Activated T-cell treated with anti-CD3 and anti-CD28 coated beads for 24 hours (primary cell): ENCODE measurements around the gene ACSM5.
"Not testable (repeated sequence)": the region's sequence is repeated elsewhere in the genome, so short reads cannot be mapped to it uniquely, and the experiment has no call there.

Experiments
- DNase-seq: peaks from one replicate; pipeline ENCODE4 v3.0.0-alpha.2; 2020; ENCODE audit warnings: low read depth

The ACSM5 gene

DNA sequence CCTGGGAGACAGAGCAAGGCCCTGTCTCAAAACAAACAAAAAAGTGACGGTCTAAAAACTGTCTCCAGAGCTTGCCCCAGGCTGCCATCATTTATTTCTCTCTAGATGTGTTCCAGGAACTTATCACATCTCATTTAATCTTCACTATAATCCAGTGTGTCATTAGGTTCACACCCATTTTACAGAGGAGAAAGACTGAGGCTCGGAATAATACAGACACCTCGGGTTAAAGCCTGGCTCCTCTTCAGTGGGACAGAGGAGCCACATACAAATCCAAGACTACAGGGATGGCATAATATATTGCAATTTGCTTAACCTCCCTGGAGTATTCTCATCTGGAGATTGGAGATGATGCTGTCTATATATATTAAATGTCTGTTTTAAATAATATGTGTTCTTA is 10.7 kb upstream of the ACSM5 start:
- DNase-seq, result no peak

DNA sequence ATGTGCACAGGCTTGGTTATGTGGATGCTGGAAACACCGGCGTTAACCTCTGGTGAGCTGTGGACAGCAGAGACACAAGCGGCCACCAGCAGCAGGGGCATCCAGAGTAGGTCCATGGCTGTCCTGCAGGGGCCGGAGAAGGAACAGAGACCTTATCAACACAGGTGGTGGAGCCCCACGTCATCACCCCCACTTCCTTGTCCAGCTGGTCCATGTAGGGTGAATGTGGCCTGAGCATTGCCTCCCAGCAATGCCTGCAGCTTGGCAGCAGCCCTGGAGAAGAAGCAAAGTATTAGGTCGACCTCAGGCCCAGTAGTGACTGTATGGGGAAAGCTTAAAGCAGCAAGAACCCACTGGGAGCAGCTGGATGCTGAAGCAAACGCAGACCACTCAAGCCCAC is 10.1 kb upstream of the ACSM5 start:
- no peak for DNase-seq

DNA sequence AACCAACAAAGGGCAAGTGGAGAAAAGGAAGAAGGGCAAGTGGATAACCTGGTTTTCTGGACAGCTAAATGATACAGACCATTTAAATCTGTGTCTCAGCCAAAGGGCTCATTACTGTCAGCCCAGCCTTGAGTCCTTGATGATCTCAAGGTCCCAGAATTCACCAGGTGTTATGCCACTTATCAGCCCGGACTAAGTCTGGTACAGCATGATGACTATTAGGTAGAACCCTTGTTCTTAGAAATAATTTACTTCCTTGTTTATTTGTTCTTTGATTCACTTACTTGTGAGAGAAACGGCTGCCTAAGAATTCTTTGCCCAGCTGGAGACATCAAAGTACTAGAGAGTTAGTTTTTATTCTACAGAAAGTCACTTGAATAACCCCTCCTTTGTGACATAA is 8.3 kb upstream of the ACSM5 start:
- no peak for DNase-seq

DNA sequence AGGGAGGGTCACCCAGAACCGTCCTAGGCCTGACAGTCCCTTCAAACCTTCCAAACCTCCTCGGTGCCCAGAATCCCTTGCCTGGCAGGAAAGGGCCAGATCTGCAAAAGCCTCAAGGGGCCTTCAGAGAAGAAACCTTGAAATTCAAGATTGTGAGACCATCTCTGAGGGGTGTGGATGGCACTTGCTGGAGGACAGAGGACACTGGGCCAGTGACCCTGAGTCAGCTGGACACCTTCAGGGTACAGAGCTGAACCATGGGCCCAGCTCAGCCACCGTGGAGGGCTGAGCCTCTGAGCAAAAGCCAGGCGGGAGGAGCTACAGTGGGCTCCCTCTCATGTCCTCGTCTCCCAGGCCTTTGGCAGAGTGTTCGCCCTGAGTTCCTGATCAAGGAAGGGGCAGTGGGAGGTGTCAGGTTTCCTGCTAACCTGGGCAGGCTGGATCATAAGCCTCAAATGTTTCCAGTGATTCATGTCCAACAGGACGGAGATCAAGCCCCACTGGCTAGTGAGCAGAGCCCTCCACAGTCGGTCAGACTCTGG is 7.8 kb upstream of the ACSM5 start:
- no peak for DNase-seq

DNA sequence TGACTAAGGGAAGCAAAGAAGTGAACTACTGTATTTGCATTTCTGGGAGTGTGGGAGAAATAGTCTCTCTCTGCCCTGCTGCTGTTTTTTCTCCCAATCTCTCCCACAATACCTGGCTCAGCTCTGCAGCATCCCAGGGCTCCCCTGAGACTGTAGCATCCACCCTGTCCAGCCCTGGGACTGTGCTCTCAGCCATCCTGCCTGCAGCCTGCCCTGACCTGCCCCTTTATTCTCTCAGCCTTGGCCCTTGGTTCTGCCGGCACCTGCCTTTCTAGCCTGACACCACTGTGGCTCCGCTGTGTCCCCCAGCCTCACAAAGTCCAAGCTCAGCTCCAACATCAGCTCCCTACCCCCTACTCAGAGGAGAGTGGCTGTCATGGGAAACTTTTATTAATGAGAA is 6.7 kb upstream of the ACSM5 start:
- DNase-seq, result no peak

DNA sequence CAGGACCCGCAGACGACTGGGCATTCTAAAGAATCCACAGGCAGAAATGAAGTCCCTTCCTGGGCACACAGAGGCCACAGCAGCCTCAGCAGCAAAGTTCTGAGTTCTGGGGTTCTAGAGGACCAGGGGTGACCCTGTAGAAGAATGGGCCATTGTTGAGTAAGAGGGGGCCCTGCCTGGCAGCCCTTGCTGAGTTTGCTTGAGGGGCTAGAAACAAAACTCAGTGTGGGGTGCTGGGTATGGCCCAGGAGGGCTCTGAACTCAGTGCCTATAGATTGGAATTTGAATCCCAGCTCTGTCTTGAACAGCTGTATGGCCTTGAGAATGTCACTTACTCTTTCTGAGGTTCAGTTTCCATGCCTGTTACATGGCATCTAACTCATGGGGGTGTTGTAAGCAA is 4.7 kb upstream of the ACSM5 start, which contains the start of gene PDILT:
PDILT (minus strand) TSS at position 101 of the 400 bp plus-strand sequence. CDS start 5,437 bp downstream, outside the sequence.
- DNase-seq, result no peak

DNA sequence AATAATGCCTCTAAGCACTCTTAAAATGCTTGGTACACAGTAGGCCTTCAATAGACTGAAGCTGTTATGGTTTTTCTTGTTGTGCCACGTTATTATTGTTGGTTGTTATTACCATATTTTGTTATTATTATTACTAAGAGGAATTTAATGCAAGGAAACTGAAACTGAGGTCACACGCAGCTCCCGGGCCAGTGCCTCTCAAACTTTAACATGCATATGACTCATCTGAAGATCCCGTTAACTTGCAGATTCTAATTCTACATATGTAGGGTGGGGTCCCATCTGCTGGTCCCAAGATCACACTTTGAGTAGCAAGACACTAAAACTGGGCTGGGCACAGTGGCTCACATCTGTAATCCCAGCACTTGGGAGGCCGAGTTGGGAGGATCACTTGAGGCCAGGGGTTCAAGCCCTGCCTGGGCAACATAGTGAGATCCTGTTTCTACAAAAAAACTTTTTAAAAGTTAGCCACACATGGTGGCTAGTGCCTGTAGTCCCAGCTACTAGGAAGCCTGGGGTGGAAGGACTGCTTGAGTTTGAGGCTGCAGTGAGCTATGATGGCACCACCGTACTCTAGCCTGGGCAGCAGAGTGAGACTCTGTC is 888 bp downstream of the ACSM5 start:
- no peak for DNase-seq

DNA sequence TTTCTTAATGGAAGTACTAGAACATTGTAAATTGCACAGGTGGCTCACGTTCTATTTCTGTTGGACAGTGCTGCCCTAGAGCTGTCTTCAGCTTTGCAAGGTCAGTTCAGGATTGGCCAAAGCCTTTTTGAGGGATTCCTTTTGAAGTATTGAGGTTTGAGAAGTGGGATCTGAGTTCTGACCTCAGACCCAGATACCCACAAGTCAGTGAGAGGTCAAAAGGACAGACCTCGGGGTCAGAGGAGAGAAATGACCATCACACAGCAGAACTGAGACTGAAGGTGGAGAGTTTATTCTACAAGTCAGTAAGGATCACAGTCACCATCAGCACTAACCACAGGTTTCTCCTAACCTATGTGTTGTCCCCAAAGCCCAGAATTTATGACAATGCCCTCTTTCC is 1.7 kb downstream of the ACSM5 start:
- no peak for DNase-seq

DNA sequence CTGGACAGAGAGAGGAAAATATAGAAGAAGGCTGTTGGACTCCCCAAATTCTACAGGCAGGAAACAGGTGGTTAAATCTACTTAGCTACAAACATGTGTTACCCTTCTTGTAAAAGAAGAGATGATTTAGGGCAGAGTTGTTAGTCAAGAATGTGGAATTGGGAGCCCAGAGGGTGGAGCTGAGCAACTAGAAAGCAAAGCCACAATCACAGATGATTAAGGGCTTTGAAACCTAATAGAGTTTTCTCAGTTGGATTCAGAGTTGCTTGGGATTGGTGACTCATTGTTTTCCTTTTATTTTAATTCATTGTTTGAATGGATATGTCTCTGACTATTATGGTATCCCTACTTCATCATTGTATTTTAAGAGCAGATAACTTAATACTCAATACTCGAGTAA is 6.2 kb downstream of the ACSM5 start:
- no peak for DNase-seq

DNA sequence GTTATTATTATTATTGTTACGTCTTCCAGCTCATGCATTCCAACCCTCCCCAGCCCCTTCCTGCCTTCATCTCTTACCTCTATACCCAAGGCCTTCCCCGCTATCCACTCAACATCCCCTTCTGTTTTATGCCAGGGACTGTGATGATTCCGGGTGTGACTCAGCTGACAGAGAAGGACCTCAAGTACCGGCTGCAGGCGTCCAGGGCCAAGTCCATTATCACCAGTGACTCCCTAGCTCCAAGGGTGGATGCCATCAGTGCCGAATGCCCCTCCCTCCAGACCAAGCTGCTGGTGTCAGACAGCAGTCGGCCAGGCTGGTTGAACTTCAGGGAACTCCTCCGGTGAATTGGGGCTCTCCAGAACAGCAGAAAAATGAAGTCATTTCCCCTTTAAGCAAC is 9.8 kb downstream of the ACSM5 start:
- DNase-seq, result not testable (repeated sequence)

DNA sequence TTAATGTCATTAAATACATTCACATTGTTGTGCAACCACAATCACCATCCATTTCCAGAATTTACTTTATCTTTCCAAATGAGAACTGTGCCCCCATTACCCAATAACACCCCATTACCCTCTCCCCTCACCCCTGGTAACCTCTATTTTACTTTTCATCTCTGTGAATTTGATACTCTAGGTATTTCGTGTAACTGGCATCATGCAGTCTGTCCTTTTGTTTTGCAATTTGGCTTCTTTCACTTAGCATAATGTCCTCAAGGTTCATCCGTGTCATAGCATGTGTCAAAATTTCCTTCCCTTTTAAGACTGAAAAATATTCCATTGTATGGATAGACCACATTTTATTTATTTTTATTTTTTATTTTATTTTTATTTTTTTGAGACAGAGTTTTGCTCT is 12.4 kb downstream of the ACSM5 start:
- DNase-seq, result not testable (repeated sequence)

DNA sequence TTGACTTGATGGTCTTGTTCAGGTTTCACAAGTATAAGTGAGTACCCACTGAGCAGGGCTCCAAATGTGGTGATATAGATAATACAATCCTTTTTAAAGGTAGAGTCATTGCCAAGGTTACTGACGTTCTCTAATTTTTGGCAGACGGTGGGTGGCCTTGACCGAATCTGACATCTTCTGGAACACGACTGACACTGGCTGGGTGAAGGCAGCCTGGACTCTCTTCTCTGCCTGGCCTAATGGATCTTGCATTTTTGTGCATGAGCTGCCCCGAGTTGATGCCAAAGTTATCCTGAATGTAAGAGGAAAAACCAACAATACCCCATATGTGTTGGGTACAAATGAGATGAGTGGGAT is 14.4 kb downstream of the ACSM5 start:
- DNase-seq, result not testable (repeated sequence)

DNA sequence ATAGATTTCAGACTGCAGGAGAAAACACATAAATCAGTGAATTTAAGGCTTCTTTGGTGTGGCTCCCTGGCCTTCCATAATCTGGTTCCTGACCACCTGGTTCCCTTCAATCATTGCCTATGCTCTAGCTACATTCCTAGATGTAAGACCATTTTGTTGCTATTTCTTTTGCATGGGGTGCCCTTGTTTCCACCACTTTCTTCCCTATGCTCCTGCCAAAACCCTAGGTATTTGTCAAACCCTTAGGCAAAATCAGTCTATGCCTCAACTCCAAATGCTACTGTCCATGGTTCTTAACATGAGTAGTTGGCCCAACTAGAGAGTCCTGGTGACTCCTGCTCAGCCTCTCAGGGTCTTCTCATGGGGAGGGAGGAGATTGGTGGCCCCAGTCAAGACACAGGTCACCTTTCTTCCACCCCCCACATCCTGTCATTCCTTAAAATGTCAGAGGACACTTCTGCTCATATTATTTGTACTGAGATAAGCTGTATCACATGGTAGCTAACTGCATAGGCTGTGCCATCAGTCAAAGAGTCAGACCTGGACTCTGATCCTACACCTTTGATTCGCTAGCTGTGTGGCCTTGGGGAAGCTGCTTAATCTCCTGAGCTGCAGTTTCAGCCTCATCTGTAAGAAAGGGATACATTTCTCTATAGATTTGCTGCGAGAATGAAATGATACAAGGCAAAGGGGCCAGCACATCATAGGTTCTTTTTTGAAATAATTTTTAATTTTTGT is 15.0 kb downstream of the ACSM5 start:
- DNase-seq, result no peak

DNA sequence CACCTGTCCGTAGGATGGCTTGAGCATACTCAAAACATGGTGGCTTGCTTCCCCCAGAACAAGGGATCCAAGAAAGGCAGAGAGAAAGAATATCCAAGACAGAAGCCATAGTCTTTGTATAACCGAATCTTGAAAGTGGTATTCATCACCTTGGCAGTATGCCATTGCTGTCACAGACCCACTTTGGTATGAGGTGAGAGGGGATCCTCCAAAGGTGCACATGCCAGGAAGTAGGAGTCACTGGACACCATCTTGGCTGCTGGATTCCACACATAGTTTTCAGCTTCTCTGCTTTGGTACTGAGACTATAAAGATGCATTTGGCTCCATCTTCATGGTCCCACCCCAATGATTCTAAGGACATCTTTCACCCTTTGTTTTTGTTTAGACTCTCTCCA is 18.1 kb downstream of the ACSM5 start:
- DNase-seq, result not testable (repeated sequence)

DNA sequence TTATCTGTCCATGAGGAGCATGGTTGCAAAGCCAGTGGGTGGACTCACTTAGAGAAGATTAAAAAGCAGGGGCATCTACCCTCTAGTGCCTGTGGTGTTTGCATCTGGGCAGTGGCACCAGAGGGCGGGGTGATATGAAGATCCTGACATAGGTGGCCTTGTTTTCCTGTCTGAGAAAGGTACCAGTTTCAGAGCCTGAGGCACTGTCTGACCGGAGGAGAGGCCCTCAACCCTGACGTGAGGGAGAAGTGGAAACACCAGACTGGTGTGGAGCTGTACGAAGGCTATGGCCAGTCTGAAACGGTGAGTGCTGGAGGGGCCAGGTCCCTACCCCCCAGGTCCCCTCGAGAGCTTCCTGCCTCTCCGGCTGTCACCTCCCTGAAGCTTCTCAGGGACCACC is 20.2 kb downstream of the ACSM5 start:
- not testable (repeated sequence) for DNase-seq

DNA sequence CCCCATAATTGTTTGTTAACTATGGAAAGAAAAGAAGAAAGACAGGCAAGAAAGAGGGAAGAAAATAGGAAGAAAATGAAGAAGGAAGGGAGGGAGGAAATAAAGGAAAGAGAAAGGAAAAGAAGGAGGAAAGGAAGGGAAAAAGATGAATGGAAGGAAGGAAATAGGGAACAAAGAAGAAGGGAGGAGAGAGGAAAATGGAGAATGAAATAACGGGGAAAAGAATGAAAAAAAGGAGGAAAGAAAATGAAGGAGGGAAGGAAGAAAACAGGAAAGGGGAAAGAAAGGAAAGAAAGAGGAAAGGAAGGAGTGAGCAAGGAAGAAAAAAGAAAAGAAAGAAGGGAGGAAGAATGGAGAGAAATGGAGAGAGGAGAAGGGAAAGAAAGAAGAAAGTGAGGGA is 21.1 kb downstream of the ACSM5 start:
- DNase-seq, result not testable (repeated sequence)

DNA sequence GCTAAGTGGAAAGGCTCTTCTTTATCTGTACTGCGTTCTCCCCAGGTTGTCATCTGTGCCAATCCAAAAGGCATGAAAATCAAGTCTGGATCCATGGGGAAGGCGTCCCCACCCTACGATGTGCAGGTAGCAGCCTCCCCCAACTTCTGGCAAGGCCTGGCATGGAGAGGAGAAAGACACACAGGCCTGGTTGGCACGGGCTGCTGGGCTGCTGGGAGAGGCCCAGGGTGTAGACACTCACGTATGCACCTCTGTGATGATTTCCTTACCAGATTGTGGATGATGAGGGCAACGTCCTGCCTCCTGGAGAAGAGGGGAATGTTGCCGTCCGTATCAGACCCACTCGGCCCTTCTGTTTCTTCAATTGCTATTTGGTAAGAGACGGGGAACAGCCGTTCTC is 21.6 kb downstream of the ACSM5 start:
- no peak for DNase-seq

DNA sequence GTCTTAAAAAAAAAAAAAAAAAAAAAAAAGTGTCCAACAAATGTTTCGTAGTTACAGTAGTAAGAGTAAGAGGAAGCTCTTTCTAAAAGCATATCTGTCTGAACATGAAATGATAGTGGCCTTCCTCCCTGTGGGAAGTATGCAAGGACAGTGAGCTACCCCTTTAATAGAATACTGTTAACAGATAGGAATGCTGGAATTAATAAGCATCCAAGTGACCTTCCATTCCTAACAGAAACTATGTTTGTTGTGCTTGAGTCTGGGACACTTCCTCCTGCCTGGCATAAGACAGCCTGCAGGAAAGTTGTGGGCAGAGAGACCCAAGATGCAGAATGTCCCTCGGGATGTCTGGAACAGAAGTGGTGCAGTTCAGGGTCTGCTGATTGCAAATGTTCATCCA is 29.6 kb downstream of the ACSM5 start:
- not testable (repeated sequence) for DNase-seq

DNA sequence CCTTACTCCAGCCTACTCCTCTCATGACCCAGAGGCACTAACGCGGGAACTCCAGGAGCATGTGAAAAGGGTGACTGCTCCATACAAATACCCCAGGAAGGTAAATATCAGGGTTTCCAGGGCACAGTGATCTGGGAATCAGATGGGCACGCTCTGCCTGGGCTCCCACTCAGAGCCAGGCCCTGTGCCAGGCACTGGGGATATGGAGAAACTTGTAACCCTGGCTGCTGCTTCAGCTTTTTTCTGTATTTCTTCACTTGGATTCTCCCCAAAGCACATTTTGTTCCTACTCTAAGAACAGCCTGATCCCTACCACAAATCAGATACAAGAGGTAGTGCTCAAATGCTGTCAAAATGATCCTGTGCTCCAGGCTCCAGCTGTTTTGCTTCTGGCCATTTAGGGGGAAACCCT is 30.5 kb downstream of the ACSM5 start:
- DNase-seq, result not testable (repeated sequence)

DNA sequence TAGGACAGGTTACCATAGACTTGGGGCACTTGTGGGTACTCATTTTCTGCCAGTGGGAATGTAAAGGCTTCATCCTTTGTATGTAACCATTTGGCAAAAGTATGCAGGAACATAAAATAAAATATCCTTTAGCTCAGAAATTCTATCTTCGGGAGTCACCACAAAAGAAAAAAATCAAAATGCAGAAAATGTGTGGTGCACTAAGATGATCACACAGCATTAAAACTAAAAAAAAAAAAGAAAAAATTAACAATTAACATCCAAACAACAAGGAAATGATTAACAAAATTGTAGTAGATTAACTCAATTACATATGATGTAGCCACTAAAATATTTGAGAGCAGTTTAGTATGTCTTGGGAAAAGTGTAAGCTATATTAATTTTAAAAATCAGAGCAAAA is 31.4 kb downstream of the ACSM5 start:
- not testable (repeated sequence) for DNase-seq

DNA sequence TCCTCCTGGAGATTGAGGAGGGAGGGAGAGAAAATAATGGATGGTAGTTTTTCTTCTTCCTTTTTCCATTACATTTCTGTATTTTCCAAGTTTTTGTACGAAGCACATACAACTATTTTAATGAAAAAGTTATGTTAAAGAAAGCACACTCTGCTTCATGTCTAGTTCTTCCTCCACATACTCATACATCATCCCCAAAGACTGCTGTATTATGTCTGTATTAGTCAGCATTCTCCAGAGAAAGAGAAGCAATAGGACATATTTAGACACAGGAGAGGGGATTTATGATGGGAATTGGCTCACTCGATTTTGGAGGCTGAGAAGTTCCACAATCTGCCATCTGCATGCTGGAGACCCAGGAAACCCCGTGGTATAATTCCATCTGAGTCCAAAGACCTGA is 31.9 kb downstream of the ACSM5 start:
- DNase-seq, result no peak

DNA sequence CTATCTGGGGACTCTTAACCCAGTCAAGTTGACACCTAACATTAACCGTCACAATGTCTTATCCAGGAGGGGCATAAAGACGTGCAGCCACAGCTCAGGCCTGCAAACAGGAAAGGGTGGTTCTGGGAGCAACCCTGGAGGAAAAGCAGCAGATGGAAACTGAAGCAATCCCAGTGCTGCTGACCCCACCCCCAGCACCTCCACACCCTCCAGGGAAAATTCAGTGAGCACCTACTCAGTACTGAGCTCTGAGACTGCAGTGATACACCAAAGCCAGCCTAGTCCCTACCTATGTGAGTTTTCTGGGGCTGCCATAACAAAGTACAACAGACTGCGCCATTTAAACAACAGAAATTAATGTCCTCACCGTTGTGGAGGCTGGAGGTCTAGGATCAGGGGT is 32.5 kb downstream of the ACSM5 start:
- DNase-seq, result not testable (repeated sequence)

DNA sequence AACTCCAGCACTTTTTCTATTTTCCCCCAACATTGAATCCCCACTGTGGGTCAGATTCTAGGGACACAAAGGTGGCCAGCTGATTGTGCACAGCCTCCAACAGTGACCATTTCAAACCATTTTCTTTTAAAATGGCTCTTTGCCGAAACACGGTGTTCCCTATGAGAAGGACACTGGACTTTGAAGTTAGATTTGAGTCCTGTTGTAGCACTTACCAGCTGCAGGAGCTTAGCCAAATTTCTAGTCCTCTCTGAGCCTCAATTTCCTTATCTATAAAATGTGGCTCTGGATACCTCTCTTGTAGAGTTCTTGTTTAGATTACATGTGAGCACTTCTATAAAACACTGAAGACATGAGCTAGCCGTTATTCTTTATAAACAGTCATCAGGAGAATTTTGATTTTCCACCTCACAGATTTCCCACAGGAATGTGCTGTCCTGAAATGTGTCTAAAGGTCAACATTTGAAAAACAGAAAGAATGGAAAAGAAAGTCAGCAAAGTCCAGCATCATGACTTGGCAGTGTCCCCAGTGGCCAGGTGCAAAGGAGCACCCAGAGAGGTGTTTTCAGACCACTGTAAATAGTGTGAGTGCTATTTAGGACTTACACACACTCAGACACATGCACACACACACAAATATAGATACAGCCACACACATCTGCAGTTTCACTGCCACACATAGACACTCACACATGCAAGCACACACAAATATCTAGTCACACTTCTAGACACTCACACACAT is 37.5 kb downstream of the ACSM5 start:
- DNase-seq, result not testable (repeated sequence)
